ENCODE results near the gene TRMT6. TPM values are rescaled to one million over a fixed set of nuclear protein-coding genes. Genes with fewer than 3 reads are reported as not detected.

TRMT6 gene
- polyA plus RNA-seq, 2 of the 4 experiments (the other 2 are of a cell fraction) = 37.4 to 43.1 TPM

DNA sequence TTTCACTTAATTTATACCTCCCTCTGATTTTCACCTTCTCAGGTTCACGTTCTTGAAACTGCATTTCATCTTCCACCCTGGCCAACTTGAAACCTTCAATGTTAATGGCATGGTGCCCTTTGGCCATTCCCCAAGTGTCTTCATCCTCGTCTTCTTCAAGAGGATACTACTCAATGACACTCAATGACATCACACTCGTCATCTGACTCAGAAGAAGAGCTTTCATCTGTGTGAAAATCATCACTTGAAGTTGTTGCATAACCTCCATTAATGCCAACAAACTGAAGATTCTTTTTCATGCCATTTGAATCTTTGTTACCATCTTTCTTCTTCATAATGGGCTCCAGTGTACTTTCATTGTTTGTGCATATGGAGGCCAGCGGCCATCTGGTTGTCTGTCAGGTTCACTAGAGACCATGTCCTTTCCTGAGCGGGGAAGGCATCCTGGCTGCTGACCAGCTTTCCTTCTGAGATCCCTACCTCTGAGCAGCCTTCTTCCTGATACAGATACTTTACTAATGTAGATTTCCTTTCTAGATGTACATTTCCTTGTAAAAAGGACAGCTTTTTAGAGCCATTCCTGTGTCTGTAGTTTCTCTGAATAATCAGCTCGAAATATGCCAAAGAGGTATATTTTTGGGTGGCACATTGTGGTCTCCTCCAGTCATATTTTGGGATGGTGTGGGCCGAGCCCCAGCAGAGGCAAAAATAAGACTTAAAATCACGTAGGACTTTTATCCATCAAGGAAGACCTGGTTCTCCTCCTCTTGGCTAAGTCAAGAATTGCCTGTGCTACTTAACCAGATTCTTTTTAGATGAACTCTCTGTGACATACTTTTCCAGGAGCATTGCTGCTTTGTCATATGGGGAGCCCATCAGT, 21.3 kb downstream of the TRMT6 start:
- FAIRE-seq (peak; percentile 28), ATAC-seq (no peak), DNase-seq (ENCODE audit: low read depth in 1 of 2, low spot score in 1 of 2) (no peak)
- no peaks in the 10 kb centered on the region for H3K4me1 ChIP-seq
- H3K27ac ChIP-seq = no peak overlapping the region
- H3K4me2 ChIP-seq = no peak overlapping the region
- H3K9me3 ChIP-seq = no peaks in the 10 kb centered on the region
- POLR2A ChIA-PET = no interaction called here
- WGBS (ENCODE audit: missing lambda C conversion rate) = 47% methylated on average over 8 of the region's 8 CpGs
- no peak overlapping the region for H3K4me3 ChIP-seq
- CTCF ChIA-PET = interaction anchor here (1.1 to 13.9 kb wide), 4 partner anchors 13 to 399 kb away, joined by 3 to 142 read pairs (median 4); no protein-coding TSS in a partner anchor
- TF ChIP-seq FOSL2 (IDR thresholded peaks at IDR 0.05) (no peak), FOSL2 (CRISPR knock-in tag; IDR thresholded peaks at IDR 0.05) (no peak), CHD2 (IDR thresholded peaks at IDR 0.05; ENCODE audit: low read length, partially characterized antibody) (no peak), FOXS1 (CRISPR knock-in tag; IDR thresholded peaks at IDR 0.05) (no peak), POLR2A (IDR thresholded peaks at IDR 0.05; ENCODE audit: low read length) (no peak), TFCP2L1 (CRISPR knock-in tag; IDR thresholded peaks at IDR 0.05) (no peak), GATA3 (IDR thresholded peaks at IDR 0.05; ENCODE audit: borderline replicate concordance) (no peak), FOSB (CRISPR knock-in tag; IDR thresholded peaks at IDR 0.05) (no peak), CBX2 (IDR thresholded peaks at IDR 0.05; ENCODE audit: borderline replicate concordance, low read depth) (no peak), NFE2L2 (conservative IDR thresholded peaks at IDR 0.05; ENCODE audit: low read length) (no peak), CEBPB (IDR thresholded peaks at IDR 0.05) (no peak), RNF2 (IDR thresholded peaks at IDR 0.05; ENCODE audit: borderline replicate concordance, low read depth) (no peak), RCOR1 (IDR thresholded peaks at IDR 0.05; ENCODE audit: low read depth, low read length) (no peak), MYC (IDR thresholded peaks at IDR 0.05; ENCODE audit: borderline replicate concordance, low read length) (no peak)
- TF ChIP-seq, protein P1, sequence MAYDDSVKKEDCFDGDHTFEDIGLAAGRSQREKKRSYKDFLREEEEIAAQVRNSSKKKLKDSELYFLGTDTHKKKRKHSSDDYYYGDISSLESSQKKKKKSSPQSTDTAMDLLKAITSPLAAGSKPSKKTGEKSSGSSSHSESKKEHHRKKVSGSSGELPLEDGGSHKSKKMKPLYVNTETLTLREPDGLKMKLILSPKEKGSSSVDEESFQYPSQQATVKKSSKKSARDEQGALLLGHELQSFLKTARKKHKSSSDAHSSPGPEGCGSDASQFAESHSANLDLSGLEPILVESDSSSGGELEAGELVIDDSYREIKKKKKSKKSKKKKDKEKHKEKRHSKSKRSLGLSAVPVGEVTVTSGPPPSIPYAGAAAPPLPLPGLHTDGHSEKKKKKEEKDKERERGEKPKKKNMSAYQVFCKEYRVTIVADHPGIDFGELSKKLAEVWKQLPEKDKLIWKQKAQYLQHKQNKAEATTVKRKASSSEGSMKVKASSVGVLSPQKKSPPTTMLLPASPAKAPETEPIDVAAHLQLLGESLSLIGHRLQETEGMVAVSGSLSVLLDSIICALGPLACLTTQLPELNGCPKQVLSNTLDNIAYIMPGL (CRISPR knock-in tag; IDR thresholded peaks at IDR 0.05; ENCODE audit: borderline replicate concordance) = no peak

DNA sequence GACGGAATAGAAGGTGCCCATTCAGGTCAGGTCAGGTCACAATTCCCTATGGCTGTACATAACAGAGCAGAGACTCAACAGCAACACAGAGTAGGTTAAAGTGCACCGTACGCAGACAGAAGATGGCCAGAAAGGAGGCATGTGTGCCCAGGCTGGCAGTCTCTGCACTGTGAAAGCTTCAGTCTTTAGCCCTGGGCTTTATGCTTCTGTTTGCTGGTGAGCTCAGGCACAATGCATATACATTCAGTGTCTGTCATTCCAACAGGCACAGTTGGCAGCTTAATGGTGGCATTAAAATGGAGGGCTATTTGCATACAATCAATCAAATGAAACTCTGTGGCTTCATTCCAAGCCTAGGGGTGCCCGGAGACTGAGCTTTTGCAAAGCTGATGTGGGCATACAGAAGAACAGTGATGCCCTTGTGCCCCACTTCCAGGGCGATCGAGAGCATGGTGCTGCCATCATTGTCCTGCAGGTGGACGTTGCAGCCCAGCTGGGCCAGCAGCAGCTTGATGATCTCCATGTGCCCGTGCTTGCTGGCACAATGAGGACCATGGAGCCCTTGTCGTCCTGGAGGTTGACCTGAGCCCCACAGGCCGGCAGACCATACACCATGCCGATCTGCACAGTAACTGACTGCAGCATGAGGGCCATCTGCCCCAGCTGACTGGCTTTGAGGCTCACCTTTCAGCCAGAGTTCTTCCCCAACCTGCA, 22.4 kb downstream of the TRMT6 start:
- ATAC-seq (peak in 1 of 2 experiments; percentile 43; a peak in 3 of 6 replicates), DNase-seq (ENCODE audit: low read depth in 1 of 2, low spot score in 1 of 2) (no peak), FAIRE-seq (no peak)
- POLR2A ChIA-PET = no interaction called here
- Histone ChIP-seq H3K4me1 (no peaks in the 10 kb centered on the region), H3K9me3 (no peaks in the 10 kb centered on the region), H3K4me3 (no peak overlapping the region), H3K27ac (no peak overlapping the region), H3K4me2 (no peak overlapping the region)
- TF ChIP-seq, protein P2, sequence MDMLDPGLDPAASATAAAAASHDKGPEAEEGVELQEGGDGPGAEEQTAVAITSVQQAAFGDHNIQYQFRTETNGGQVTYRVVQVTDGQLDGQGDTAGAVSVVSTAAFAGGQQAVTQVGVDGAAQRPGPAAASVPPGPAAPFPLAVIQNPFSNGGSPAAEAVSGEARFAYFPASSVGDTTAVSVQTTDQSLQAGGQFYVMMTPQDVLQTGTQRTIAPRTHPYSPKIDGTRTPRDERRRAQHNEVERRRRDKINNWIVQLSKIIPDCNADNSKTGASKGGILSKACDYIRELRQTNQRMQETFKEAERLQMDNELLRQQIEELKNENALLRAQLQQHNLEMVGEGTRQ (IDR thresholded peaks at IDR 0.05) = no peak
- TF ChIP-seq TP53 (CRISPR knock-in tag; IDR thresholded peaks at IDR 0.05) (no peak), HOXB5 (CRISPR knock-in tag; IDR thresholded peaks at IDR 0.05) (no peak)
- WGBS (ENCODE audit: missing lambda C conversion rate) = 62% methylated on average over 10 of the region's 11 CpGs
- CTCF ChIA-PET = interaction anchor here (0.6 to 13.9 kb wide), 11 partner anchors 9 to 397 kb away, joined by 3 to 142 read pairs (median 4); no protein-coding TSS in a partner anchor

DNA sequence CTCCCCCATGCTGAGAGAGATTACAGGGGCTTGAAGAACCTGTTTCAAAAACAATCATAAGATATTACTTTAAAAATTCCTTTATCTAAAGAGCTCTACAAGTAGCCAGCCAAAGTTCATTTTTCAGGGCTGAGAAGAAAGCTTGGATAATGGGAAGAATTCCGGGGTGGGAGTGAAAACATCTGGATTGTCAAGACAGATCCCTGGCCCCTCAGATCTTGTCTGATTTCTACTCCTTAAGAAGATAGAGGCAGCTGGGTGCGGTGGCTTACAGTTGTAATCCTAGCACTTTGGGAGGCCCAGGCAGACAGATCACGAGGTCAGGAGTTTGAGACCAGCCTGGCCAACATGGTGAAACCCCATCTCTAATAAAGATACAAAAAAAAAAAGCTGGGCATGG, 24.8 kb downstream of the TRMT6 start:
- H3K4me2 ChIP-seq = no peak overlapping the region
- DNase-seq (ENCODE audit: low read depth in 1 of 2, low spot score in 1 of 2) (no peak), ATAC-seq (no peak), FAIRE-seq (no peak)
- ChIA-PET POLR2A (no interaction called here), CTCF (interaction anchor here (4.9 to 13.9 kb wide), 2 partner anchors 8 to 395 kb away, joined by 26 to 142 read pairs; no protein-coding TSS in a partner anchor)
- WGBS (ENCODE audit: missing lambda C conversion rate) = 33% methylated on average over 3 of the region's 3 CpGs
- no peaks in the 10 kb centered on the region for H3K9me3 ChIP-seq
- no peak overlapping the region for H3K4me3 ChIP-seq
- TF ChIP-seq MAZ (IDR thresholded peaks at IDR 0.05; ENCODE audit: borderline replicate concordance, low read depth, low read length) (no peak), EHMT2 (IDR thresholded peaks at IDR 0.05; ENCODE audit: low read depth) (no peak), HOXA7 (CRISPR knock-in tag; IDR thresholded peaks at IDR 0.05) (no peak), ZNF302 (CRISPR knock-in tag; IDR thresholded peaks at IDR 0.05) (no peak), EP300 (IDR thresholded peaks at IDR 0.05) (no peak), CBX2 (IDR thresholded peaks at IDR 0.05; ENCODE audit: borderline replicate concordance, low read depth) (no peak), MAFK (IDR thresholded peaks at IDR 0.05; ENCODE audit: partially characterized antibody) (no peak), ZC3H11A (IDR thresholded peaks at IDR 0.05) (no peak)
- H3K4me1 ChIP-seq = no peaks in the 10 kb centered on the region
- no peak overlapping the region for H3K27ac ChIP-seq

Measured in A549 (cell line).